Posterior cingulate gyrus (tissue), 11 donors: ENCODE results near the gene MN1.
A peak's percentile ranks its signal among the peaks of the same experiment; 100 is the strongest.

Experiments used
- DNase-seq, 10 donors: peaks; one replicate each; pipeline versions ENCODE4 v3.0.0 to v3.0.0-alpha.2; 2020 to 2021; ENCODE audit warnings: mixed read lengths in 3 of 10
- intact Hi-C: fragments of 100-400 bp; cut with DNase I; formaldehyde crosslinking; loops from one replicate; pipeline ENCODE4 v1.15.1; 2023

The MN1 gene

GRCh38 chr22:27769012-27769411 is 32.5 kb downstream of the MN1 start:
- intact Hi-C loops: no loop called here
- DNase-seq: no peak

- intact Hi-C loops: no loop called here
- DNase-seq: no peak
Observed at GRCh38 chr22:27768027-27768653, 33.4 kb downstream of the MN1 start.

- intact Hi-C loops: no loop called here
- DNase-seq: no peak
Observed at GRCh38 chr22:27766679-27767078, 34.9 kb downstream of the MN1 start.

- intact Hi-C loops: no loop called here
- peak in 1 of 10 donors; percentile 55 for DNase-seq
Observed at GRCh38 chr22:27765706-27766291, 35.8 kb downstream of the MN1 start.

GRCh38 chr22:27764722-27765236 is 36.8 kb downstream of the MN1 start:
- no peak for DNase-seq
- intact Hi-C loops: no loop called here

GRCh38 chr22:27761665-27762064 is 39.9 kb downstream of the MN1 start:
- intact Hi-C loops: no loop called here
- DNase-seq: no peak

- no peak for DNase-seq
- intact Hi-C loops: no loop called here
Observed at GRCh38 chr22:27761000-27761399, 40.6 kb downstream of the MN1 start.

- intact Hi-C loops: no loop called here
- DNase-seq: no peak
Observed at GRCh38 chr22:27760474-27760873, 41.1 kb downstream of the MN1 start.

- DNase-seq: peak in 2 of 10 donors; percentile 37 to 52
- intact Hi-C loops: no loop called here
Observed at GRCh38 chr22:27757928-27758525, 43.5 kb downstream of the MN1 start.

- DNase-seq: peak in 2 of 10 donors; percentile 43 to 79
- intact Hi-C loops: no loop called here
Observed at GRCh38 chr22:27756212-27756660, 45.3 kb downstream of the MN1 start.

- DNase-seq: peak in 2 of 10 donors; percentile 76 to 81
- intact Hi-C loops: no loop called here
Observed at GRCh38 chr22:27755521-27756211, 45.9 kb downstream of the MN1 start.

GRCh38 chr22:27754888-27755480 is 46.6 kb downstream of the MN1 start:
- intact Hi-C loops: no loop called here
- peak in 2 of 10 donors; percentile 51 to 67 for DNase-seq

GRCh38 chr22:27754247-27754887 is 47.2 kb downstream of the MN1 start:
- DNase-seq: peak in 1 of 10 donors; percentile 69
- intact Hi-C loops: no loop called here

GRCh38 chr22:27752771-27753170 is 48.8 kb downstream of the MN1 start:
- DNase-seq: peak in 1 of 10 donors; percentile 71
- intact Hi-C loops: no loop called here

GRCh38 chr22:27752141-27752540 is 49.4 kb downstream of the MN1 start:
- DNase-seq: no peak
- intact Hi-C loops: no loop called here

- intact Hi-C loops: no loop called here
- DNase-seq: peak in 1 of 10 donors; percentile 32
Observed at GRCh38 chr22:27751277-27752070, 50.1 kb downstream of the MN1 start.

- peak in 1 of 10 donors; percentile 52 for DNase-seq
- intact Hi-C loops: no loop called here
Observed at GRCh38 chr22:27750584-27751265, 50.8 kb downstream of the MN1 start.

- DNase-seq: peak in 1 of 10 donors; percentile 66
- intact Hi-C loops: no loop called here
Observed at GRCh38 chr22:27749597-27750225, 51.8 kb downstream of the MN1 start.
